ENCODE measurements around the gene MAT2B.

DNA sequence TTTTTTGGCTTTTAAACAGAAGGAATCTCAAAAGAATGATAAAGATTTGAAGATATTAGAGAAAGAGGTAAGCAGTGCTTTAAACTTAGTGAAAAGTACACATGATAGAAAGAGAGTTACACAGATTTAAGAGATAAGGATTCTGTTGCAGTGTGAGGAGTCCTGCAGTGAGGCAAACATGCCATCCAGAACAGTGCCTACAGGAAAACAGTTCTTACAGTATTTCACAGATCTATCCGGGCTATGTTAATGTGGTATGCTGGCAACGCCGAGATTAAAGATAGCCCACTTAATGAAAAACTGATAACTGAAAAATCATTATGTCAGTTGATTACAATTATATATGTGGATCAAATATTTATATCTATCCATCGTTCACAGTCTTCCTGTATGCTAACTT, 37.7 kb upstream of the MAT2B start:
- TF ChIP-seq RARB (CRISPR knock-in tag; IDR thresholded peaks at IDR 0.05) (no peak), ARNTL (CRISPR knock-in tag; IDR thresholded peaks at IDR 0.05; ENCODE audit: borderline replicate concordance, low read depth) (no peak), ESRRG (CRISPR knock-in tag; IDR thresholded peaks at IDR 0.05) (no peak), ZNF565 (CRISPR knock-in tag; conservative IDR thresholded peaks at IDR 0.05; ENCODE audit: low read depth) (no peak), ZFP30 (CRISPR knock-in tag; IDR thresholded peaks at IDR 0.05) (no peak)
- TF ChIP-seq, protein P1, sequence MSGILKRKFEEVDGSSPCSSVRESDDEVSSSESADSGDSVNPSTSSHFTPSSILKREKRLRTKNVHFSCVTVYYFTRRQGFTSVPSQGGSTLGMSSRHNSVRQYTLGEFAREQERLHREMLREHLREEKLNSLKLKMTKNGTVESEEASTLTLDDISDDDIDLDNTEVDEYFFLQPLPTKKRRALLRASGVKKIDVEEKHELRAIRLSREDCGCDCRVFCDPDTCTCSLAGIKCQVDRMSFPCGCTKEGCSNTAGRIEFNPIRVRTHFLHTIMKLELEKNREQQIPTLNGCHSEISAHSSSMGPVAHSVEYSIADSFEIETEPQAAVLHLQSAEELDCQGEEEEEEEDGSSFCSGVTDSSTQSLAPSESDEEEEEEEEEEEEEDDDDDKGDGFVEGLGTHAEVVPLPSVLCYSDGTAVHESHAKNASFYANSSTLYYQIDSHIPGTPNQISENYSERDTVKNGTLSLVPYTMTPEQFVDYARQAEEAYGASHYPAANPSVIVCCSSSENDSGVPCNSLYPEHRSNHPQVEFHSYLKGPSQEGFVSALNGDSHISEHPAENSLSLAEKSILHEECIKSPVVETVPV (CRISPR knock-in tag; IDR thresholded peaks at IDR 0.05) = no peak

All from SK-N-SH treated with all-trans-retinoic acid at 6 μM for 48 hours (cell line).